ENCODE results near the gene ADGRA1. TPM values are rescaled to one million over a fixed set of nuclear protein-coding genes. Genes with fewer than 3 reads are reported as not detected.
"Not testable (repeated sequence)": the region's sequence is repeated elsewhere in the genome, so short reads cannot be mapped to it uniquely, and the experiment has no call there.

Gene ADGRA1
- total and polyA plus RNA-seq, 2 donors (not counting 3 experiments of a cell fraction or from before 2014, with no cell fraction given), result not detected

DNA sequence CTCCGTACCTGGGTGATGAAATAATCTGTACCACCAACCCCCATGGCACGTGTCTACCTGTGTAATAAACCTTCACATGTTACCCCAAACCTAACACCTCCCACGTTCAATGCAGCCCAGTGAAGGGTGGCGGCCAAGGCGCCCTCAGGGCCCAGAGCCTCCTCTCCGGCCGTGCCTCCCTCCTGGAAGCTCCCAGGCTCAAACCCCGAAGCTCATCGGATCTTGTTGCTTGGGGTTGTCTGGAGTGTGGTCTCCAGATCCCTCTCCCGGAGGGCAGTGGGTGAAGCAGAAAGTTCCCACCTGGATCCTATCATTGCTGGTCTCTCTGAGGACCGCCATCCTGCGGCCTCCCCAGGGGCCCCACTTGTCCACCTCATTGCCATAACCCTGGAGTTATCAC lies 62.9 kb downstream of the ADGRA1 start:
- Histone ChIP-seq H3K36me3 (ENCODE audit: control insufficient read depth in 2 of 2, extremely low read depth in 1 of 2, insufficient read depth in 2 of 2, low read length in 2 of 2) (no peaks in the 10 kb centered on the region), H3K4me3 (replicated peaks in 1 of 3; ENCODE audit: insufficient read depth in 1 of 3, low read depth in 1 of 3, low read length in 3 of 3) (no peak overlapping the region), H3K9me3 (replicated peaks; ENCODE audit: control insufficient read depth, insufficient read depth, low read length) (no peaks in the 10 kb centered on the region), H3K9me1 (replicated peaks; ENCODE audit: control insufficient read depth, extremely low read depth, insufficient read depth, low read length) (no peaks in the 10 kb centered on the region), H3K9ac (replicated peaks; ENCODE audit: extremely low read depth, insufficient read depth, low read length) (no peak overlapping the region), H3K4me1 (ENCODE audit: control insufficient read depth, extremely low read depth, insufficient read depth, low read length) (no peaks in the 10 kb centered on the region), H3K4me2 (ENCODE audit: insufficient read depth, low read length) (no peak overlapping the region), H3K79me2 (ENCODE audit: control insufficient read depth, insufficient read depth, low read length) (no peaks in the 10 kb centered on the region), H4K20me1 (replicated peaks; ENCODE audit: control insufficient read depth, extremely low read depth, insufficient read depth, low read length) (no peaks in the 10 kb centered on the region), H2AFZ (ENCODE audit: low read depth, low read length) (no peak overlapping the region), H3K27me3 (ENCODE audit: control insufficient read depth in 2 of 2, insufficient read depth in 2 of 2, low read length in 2 of 2) (no peaks in the 10 kb centered on the region), H3K27ac (ENCODE audit: insufficient read depth, low read depth, low read length) (no peak overlapping the region)
- ChIA-PET CTCF (no interaction called here), POLR2A (no interaction called here)
- FAIRE-seq, result no peak
- intact Hi-C loops (cut with micrococcal nuclease), result no loop called here
- TF ChIP-seq FOS (IDR thresholded peaks at IDR 0.05; ENCODE audit: borderline replicate concordance, insufficient read depth, low read length), result no peak
- TF ChIP-seq EZH2 (IDR thresholded peaks at IDR 0.05; ENCODE audit: borderline replicate concordance, low read depth, low read length, severe bottlenecking), result no peak
- TF ChIP-seq CTCF (IDR thresholded peaks at IDR 0.05; ENCODE audit: extremely low read depth in 1 of 2, insufficient read depth in 1 of 2, low read depth in 1 of 2, low read length in 2 of 2), result no peak
- no peak for TF ChIP-seq JUN (IDR thresholded peaks at IDR 0.05; ENCODE audit: borderline replicate concordance, insufficient read depth, insufficient read length, low read depth)
- no peak for TF ChIP-seq MYC (IDR thresholded peaks at IDR 0.05; ENCODE audit: low read depth, low read length)
- no peak for TF ChIP-seq POLR2AphosphoS5 (IDR thresholded peaks at IDR 0.05; ENCODE audit: insufficient read depth, low read depth, low read length)
- TF ChIP-seq GATA2 (IDR thresholded peaks at IDR 0.05; ENCODE audit: insufficient read depth, insufficient read length, low read depth, low read length), result no peak
- TF ChIP-seq, protein P1, sequence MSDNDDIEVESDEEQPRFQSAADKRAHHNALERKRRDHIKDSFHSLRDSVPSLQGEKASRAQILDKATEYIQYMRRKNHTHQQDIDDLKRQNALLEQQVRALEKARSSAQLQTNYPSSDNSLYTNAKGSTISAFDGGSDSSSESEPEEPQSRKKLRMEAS (IDR thresholded peaks at IDR 0.05; ENCODE audit: insufficient read depth, insufficient read length), result no peak
- TF ChIP-seq POLR2A (IDR thresholded peaks at IDR 0.05; ENCODE audit: low read depth, low read length), result no peak
- no TSS peak for BruUV-seq (replicated peaks)
- DNase-seq (ENCODE audit: low read depth, low spot score), result no peak
- dilution Hi-C loops (cut with MboI; ENCODE audit: extremely low pct_ligation_motif_present, low sequenced_read_pairs), result no loop called here

DNA sequence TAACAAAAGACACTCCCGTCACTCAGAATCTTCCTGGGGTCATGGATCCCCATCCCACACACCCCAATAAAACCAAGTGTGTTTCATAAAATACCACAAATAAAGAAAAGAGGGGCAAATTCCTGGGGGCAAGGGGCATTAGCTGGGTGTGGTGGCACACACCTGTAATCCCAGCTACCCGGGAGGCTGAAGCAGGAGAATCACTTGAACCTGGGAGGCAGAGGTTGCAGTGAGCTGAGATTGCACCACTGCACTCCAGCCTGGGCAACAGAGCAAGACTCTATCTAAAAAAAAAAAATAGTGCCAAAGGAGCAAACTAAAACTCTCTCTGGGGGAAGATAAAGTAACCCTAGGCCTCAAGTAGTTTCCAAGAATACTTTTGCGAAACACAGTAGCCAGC lies 63.3 kb downstream of the ADGRA1 start:
- H3K4me2 ChIP-seq (ENCODE audit: insufficient read depth, low read length); H3K9me1 ChIP-seq (replicated peaks; ENCODE audit: control insufficient read depth, extremely low read depth, insufficient read depth, low read length); H3K4me1 ChIP-seq (ENCODE audit: control insufficient read depth, extremely low read depth, insufficient read depth, low read length); H4K20me1 ChIP-seq (replicated peaks; ENCODE audit: control insufficient read depth, extremely low read depth, insufficient read depth, low read length); POLR2A ChIA-PET; dilution Hi-C loops (cut with MboI; ENCODE audit: extremely low pct_ligation_motif_present, low sequenced_read_pairs); H3K36me3 ChIP-seq (ENCODE audit: control insufficient read depth in 2 of 2, extremely low read depth in 1 of 2, insufficient read depth in 2 of 2, low read length in 2 of 2); BruUV-seq (replicated peaks); H3K9me3 ChIP-seq (replicated peaks; ENCODE audit: control insufficient read depth, insufficient read depth, low read length); FAIRE-seq; H3K27ac ChIP-seq (ENCODE audit: insufficient read depth, low read depth, low read length); H3K9ac ChIP-seq (replicated peaks; ENCODE audit: extremely low read depth, insufficient read depth, low read length); DNase-seq (ENCODE audit: low read depth, low spot score); intact Hi-C loops (cut with micrococcal nuclease); H3K4me3 ChIP-seq (replicated peaks in 1 of 3; ENCODE audit: insufficient read depth in 1 of 3, low read depth in 1 of 3, low read length in 3 of 3); H2AFZ ChIP-seq (ENCODE audit: low read depth, low read length); CTCF ChIA-PET; H3K79me2 ChIP-seq (ENCODE audit: control insufficient read depth, insufficient read depth, low read length); H3K27me3 ChIP-seq (ENCODE audit: control insufficient read depth in 2 of 2, insufficient read depth in 2 of 2, low read length in 2 of 2): not testable (repeated sequence)
